Activated T-helper 17 cell treated with anti-CD3 and anti-CD28 coated beads, Interleukin-2, amount 50 U/mL, for 72 hours (primary cell): ENCODE results near the gene TBRG4. TPM values are rescaled to one million over a fixed set of nuclear protein-coding genes. Genes with fewer than 3 reads are reported as not detected.

Experiments
- ATAC-seq: fragments of 150-1000 bp; cut with Tn5 transposase; replicated peaks from 2 replicates; pipeline ENCODE4 v1.10.0; 2021; ENCODE audit warnings: mild to moderate bottlenecking, moderate library complexity
- H3K27ac Mint-ChIP-seq: one replicate; pipeline ENCODE4 v1.8.0; 2022; ENCODE audit warnings: mixed read lengths
- H3K27me3 Mint-ChIP-seq: one replicate; pipeline ENCODE4 v1.8.0; 2022; ENCODE audit warnings: mixed read lengths
- H3K36me3 Mint-ChIP-seq: one replicate; pipeline ENCODE4 v1.8.0; 2022; ENCODE audit warnings: low read depth, mild to moderate bottlenecking, mixed read lengths
- H3K4me1 Mint-ChIP-seq: one replicate; pipeline ENCODE4 v1.8.0; 2022; ENCODE audit warnings: mixed read lengths
- H3K4me3 Mint-ChIP-seq: one replicate; pipeline ENCODE4 v1.8.0; 2022; ENCODE audit warnings: mild to moderate bottlenecking, mixed read lengths
- H3K9me3 Mint-ChIP-seq: one replicate; pipeline ENCODE4 v1.8.0; 2022; ENCODE audit warnings: mixed read lengths
- total RNA-seq, 2 donors: library from RNA; stranded (reverse); gene quantifications; one replicate each; pipeline ENCODE4 v1.2.3, GENCODE V29; 2022

The TBRG4 gene
- total RNA-seq, 2 donors from 2014 or later, result 119 to 177 TPM

DNA sequence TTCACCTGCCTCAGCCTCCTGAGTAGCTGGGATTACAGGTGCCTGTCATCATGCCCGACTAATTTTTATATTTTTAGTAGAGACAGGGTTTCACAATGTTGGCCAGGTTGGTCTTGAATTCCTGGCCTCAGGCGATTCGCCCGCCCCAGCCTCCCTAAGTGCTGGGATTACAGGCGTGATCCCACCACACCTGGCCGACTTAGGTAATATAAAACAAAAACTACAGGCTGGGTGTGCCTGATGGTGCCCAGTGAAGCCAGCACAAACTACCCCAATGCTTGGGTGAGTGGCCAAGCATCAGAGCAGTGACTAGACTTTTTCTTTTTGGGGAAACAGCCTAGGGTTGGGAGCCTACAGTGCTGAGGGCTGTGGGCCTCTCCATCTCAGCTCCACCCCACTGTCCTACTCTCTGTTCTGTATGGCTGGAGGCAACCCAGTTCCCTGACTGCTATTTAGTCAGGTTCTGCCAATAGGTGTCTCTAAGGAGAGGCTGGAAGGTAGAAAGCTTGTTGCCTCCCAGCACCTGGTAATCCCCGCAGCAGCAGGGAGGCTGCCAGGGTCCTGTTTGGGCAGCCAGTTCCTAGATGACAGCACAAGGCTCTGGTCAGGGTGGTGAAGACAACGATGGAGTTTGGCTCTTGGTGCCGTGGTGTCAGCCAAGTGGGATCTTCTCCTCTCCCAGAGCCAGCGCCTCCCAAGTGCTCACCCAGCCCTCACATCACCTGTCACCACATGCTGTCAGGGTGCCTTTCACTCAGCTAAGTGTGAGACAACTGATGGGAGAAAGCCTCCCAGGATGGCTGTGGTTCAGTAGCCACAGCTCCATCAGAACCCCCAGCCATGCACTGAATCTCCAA lies 12.3 kb downstream of the TBRG4 start:
- Mint-ChIP-seq H3K36me3 (peaks cover 49% of the 10 kb centered on the region), H3K4me3 (no peak overlapping the region), H3K27me3 (no peaks in the 10 kb centered on the region), H3K9me3 (no peaks in the 10 kb centered on the region), H3K4me1 (no peaks in the 10 kb centered on the region), H3K27ac (no peak overlapping the region)
- no peak for ATAC-seq

DNA sequence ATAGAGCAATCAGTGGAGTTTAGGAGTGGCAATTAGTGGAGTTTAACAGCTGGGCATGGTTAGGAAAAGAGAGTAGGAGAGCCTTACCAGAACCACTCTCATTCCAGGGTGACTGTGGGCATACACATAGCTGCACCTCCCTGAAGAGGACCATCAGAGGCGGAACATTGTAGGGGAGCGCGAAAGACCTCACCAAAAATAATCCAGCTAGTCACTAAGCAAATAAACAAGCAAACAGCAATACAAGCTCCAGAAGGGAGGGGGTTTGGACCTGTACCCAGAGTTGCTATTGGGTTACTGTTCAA lies 18.6 kb downstream of the TBRG4 start:
- Mint-ChIP-seq H3K36me3 (no peaks in the 10 kb centered on the region), H3K27ac (no peak overlapping the region), H3K4me3 (no peak overlapping the region), H3K9me3 (no peaks in the 10 kb centered on the region), H3K4me1 (peaks cover 6% of the 10 kb centered on the region), H3K27me3 (peaks cover 6% of the 10 kb centered on the region)
- ATAC-seq, result no peak

DNA sequence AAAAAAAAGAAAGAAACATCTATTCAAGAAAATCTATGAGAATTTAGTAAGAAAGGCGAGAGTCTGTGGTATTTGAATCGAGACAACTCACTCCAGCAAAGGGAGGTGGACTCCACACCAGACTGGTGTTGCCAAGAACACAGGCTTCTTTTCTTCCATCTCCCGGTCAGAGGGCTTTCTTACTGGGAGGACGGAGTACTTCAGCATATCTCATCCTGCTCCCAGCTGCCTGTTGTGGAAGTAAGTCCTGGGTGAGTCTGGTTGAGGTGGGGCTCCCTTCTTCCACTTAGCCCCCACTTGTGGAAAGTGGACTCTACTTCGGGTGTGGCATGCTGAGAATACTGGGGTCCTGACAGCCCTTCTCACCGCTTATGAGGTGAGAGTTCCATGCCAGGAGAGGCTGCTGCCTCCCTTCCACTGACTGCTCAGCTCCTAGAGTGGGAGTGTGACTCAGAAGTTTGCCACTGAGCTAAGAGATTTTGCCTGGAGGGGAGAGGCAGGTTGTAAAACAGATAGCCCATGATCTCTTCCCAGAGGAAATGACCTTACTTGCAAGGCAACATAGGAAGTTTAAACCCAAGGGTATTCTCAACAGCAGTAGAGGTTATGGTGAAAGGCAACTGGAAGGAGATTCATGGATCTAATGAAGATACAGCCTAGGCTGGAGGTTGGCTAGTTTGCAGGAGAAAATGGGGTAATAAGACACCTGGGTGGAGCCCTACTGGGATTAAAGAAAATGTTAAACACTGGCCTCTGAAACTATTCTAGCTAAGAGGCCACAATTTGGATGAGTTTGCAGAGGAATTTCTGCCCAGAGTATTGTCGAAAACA lies 19.2 kb downstream of the TBRG4 start:
- ATAC-seq, result no peak
- H3K36me3 Mint-ChIP-seq, result no peaks in the 10 kb centered on the region
- no peak overlapping the region for H3K27ac Mint-ChIP-seq

DNA sequence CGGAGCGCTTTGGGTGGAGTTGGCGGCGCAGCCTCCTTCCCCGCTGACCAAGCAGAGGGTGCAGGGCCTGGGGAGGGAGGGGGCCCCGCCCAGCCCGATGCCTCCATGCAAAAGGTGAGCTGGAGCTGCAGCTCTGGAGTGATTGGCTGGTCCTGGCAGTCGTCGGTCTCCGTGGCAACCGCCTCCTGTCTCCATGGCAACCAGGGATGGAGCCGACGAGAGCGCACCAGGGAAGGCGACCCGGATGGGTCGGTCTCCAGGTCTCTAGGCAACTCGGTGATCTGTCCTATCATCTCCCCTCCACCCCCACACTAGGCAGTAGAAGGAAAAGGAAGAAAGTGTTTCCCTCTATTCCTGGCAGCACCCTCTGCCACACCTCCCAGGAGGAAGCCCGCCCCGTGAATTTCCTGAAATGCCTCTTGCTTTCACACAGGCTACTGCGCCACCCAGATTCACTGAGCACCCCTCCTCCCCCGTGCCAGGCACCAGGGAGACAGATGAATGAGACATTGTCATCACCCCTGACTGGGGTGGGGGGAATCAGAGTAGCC lies 22.1 kb downstream of the TBRG4 start:
- peak overlapping the region; percentile 71 for H3K27ac Mint-ChIP-seq

More for the DNA sequence above, 19.2 kb downstream of the TBRG4 start:
- H3K9me3 Mint-ChIP-seq, result no peaks in the 10 kb centered on the region
- H3K4me3 Mint-ChIP-seq, result no peak overlapping the region
- H3K4me1 Mint-ChIP-seq, result peaks cover 6% of the 10 kb centered on the region
- peaks cover 6% of the 10 kb centered on the region for H3K27me3 Mint-ChIP-seq

DNA sequence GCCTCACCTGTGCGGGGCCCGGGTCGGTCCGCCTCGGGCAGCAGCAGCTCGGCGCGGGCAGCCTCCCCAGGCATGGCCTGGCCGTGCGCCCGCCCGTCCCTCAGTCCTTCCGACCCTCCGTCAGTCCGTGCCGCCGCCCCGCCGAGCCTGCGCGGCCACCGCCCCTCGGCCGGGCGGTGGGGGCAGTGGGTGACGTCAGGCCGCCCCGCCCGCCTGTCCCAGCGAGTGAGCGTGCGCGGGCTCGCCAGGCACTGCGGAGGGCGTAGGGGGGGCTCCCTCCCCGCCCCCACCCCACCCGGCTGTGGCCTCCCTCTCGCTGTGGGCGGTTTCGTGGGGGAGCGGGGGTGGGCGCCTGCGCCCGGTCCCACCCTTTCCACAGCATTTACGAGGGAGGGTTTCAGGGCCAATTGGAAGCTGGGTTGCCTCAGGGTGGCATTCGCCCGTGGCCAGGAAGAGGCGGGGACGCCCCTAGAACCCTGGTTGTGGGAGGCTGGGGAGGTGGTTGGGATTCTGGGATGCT lies 22.6 kb downstream of the TBRG4 start, which contains the start of gene NACAD:
NACAD (minus strand) TSS at position 149 of the 520 bp plus-strand sequence; CDS start at position 74, 75 bp downstream.
- peak within 1 kb of the TSS; percentile 71 for H3K27ac Mint-ChIP-seq
- peaks cover 6% of the 10 kb centered on the region for H3K27me3 Mint-ChIP-seq
- peak; percentile 58 for ATAC-seq
- peaks cover 6% of the 10 kb centered on the region for H3K4me1 Mint-ChIP-seq
- no peaks in the 10 kb centered on the region for H3K9me3 Mint-ChIP-seq
- H3K4me3 Mint-ChIP-seq, result peak within 1 kb of the TSS; percentile 70
- no peaks in the 10 kb centered on the region for H3K36me3 Mint-ChIP-seq

More for the DNA sequence above, 22.1 kb downstream of the TBRG4 start:
- Mint-ChIP-seq H3K36me3 (no peaks in the 10 kb centered on the region), H3K27me3 (peaks cover 6% of the 10 kb centered on the region), H3K4me3 (peak overlapping the region; percentile 70), H3K9me3 (no peaks in the 10 kb centered on the region), H3K4me1 (peaks cover 6% of the 10 kb centered on the region)
- peak; percentile 78 for ATAC-seq

DNA sequence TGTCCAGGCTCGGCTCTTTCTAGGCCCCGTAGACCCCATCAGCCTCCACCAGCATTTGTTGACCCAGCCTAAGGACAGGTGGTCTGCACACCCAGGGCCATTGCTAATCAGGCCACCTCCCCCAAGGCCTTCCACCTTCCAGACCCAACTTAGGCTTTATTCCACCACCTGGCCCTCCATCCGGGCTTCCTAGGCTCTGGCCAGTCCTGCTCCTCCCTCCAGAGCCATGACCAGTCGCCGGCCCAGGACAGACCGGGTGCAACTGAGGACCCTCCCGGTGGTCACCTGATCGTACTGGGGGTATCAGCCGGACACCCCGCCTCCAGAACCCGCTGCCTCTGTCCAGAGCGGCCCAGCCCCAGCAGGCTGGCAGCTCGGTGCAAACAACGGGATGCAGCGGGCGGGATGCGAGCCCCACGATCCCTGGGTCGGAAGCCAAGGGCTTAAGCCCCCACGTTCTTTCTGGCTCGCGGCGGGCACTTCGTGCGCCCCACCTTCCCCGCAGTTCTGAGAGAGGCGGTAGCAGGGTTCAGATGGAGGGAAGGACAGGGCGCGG lies 23.3 kb downstream of the TBRG4 start:
- peak overlapping the region; percentile 45 for H3K4me3 Mint-ChIP-seq
- ATAC-seq, result no peak

DNA sequence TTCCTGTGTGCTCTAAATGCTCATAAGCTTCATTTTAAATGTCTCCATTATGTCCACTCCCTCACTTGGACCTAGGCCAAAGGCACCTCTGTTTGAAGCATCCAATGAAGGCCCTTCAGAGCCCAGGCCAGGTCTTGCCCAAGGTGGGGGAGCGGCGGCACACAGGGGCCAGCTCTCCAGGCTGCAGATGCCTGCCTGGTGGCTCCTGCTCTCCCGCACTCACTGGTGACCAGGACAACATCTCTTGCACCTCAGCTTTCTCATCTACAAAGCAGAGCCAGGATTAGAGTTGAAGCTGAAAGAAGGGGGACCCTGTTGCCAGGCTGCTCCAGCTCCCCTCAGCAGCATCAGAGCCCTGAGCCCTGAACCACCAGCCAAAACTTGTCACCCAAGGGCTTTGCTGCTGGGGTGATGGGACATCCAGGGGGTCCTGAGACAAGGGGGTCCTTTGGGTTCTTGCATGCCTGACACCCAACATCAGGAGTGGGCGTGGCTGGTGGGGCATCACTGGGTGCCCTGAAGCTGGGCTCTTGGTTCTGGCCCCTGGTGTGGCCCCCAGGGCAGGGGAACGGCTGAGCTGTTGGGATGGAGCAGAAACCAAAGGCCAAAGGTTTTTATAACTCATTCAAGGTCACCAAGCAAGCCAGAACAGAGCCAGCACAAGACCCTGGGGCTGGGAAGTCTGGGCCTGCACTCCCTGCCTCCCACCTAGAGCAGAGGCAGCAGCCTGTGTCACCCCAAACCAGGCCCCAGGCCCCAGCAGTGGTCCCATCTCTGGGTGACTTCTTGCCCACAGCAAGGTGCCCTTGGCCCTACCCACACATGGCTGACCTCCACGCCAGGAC lies 24.0 kb downstream of the TBRG4 start:
- Mint-ChIP-seq H3K27me3 (peaks cover 6% of the 10 kb centered on the region), H3K9me3 (no peaks in the 10 kb centered on the region), H3K4me1 (peaks cover 6% of the 10 kb centered on the region), H3K36me3 (no peaks in the 10 kb centered on the region), H3K27ac (no peak overlapping the region), H3K4me3 (peak overlapping the region; percentile 45)
- no peak for ATAC-seq

More for the DNA sequence above, 23.3 kb downstream of the TBRG4 start:
- H3K27me3 Mint-ChIP-seq, result peaks cover 6% of the 10 kb centered on the region
- H3K27ac Mint-ChIP-seq, result no peak overlapping the region
- no peaks in the 10 kb centered on the region for H3K9me3 Mint-ChIP-seq
- peaks cover 6% of the 10 kb centered on the region for H3K4me1 Mint-ChIP-seq
- H3K36me3 Mint-ChIP-seq, result no peaks in the 10 kb centered on the region

DNA sequence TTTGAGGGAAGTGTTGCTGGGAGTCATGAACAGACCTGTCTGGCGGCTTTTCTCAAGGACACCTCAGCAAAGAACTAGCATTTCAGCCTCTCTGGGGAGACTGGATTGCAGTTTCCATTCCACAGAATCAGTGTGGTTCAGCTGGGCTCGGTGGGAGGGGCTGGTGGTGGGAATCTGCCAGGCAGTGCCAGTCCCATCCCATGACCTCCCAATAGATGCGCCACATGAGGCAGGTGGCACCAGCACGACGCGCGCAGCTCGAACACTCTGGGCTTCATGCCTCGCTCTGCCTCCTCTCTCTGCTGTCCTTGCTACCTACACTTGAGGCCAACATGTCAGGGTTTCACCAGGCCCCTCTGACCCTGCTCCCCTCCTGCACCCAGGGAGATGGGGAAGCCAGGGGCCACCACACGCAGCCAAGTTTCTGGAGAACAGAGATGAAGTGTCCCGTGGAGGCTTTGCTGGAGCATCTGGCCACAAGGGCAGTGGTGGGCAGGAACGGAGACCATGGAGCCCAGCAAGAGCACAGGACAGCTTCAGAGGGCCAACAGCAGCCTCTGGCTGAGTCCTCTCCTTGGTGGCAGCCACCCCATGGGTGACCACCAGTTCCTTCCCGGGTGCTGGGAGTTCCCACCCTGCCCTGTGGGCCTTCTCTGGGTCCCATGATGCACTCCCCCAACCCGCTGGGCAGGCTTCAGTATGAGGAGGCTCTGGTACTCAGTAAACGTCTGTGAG lies 25.0 kb downstream of the TBRG4 start:
- H3K4me1 Mint-ChIP-seq, result peaks cover 6% of the 10 kb centered on the region
- no peak overlapping the region for H3K27ac Mint-ChIP-seq

DNA sequence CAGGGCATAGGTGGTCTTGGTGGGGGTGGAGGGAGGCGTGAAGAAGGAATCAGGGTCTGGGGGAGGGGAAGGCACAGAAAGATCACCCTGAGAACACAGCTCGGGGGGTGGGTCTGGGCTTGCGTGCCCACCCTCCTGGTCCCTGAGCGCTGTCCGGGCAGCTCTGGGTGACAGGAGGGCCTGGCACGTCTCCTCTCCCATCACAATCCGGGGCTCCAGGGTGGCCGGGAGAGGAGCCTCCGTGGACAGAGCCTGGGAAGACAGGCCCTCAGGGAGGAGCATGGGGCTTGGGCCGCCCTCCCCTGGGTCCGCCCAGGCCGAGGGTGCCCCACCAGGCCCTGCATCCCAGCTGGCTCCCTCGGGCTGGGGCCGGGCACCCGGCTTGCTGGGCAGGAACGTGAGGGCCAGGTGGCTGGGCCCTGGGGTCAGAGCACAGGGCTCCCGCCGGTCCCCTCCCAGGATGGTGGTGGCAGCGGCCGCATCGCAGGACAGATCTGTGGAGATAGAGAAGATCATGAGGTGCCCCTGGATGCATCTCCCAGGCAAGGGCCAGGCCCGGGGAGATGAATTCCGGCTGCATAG lies 25.8 kb downstream of the TBRG4 start:
- Mint-ChIP-seq H3K4me3 (no peak overlapping the region), H3K27ac (no peak overlapping the region), H3K27me3 (peaks cover 6% of the 10 kb centered on the region), H3K4me1 (peaks cover 6% of the 10 kb centered on the region), H3K9me3 (no peaks in the 10 kb centered on the region), H3K36me3 (no peaks in the 10 kb centered on the region)
- ATAC-seq, result no peak

More for the DNA sequence above, 25.0 kb downstream of the TBRG4 start:
- ATAC-seq, result no peak
- no peaks in the 10 kb centered on the region for H3K36me3 Mint-ChIP-seq
- H3K27me3 Mint-ChIP-seq, result peaks cover 6% of the 10 kb centered on the region
- no peak overlapping the region for H3K4me3 Mint-ChIP-seq
- no peaks in the 10 kb centered on the region for H3K9me3 Mint-ChIP-seq

DNA sequence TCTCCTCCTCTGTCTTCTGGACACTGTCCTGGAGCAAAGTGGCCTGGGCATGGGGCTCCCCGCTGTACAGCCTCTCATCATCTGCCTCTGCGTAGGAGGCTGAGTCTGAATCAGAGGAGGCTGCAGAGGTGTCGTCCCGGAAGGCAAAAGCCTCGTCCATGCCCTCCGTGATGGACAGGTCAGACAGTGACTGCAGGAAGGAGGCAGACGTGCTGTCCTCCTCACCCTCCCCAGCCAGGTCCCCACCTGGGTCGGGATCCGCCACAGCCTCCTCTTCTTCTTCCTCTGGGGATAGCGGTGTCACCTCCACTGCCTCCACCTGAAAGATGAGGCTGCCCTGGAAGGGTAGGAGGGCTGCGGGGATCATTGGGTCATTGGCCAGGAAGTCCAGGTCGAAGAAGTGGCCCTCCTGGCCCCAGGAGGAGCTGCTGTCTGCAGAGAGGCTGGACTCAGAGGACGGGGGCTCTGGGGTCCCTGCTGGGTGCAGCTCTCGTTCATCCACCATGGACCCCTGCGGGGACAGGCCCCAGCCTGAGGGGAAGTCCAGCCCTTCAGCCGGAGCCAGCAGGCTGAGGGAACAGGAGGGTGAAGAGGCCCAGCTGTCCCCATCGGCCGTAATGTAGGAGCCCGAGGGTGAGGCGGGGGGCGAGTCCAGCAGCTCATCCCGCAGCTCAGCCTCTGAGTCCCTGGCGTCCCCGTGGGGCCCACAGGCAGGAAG lies 26.4 kb downstream of the TBRG4 start:
- ATAC-seq, result no peak
- H3K27ac Mint-ChIP-seq, result no peak overlapping the region

DNA sequence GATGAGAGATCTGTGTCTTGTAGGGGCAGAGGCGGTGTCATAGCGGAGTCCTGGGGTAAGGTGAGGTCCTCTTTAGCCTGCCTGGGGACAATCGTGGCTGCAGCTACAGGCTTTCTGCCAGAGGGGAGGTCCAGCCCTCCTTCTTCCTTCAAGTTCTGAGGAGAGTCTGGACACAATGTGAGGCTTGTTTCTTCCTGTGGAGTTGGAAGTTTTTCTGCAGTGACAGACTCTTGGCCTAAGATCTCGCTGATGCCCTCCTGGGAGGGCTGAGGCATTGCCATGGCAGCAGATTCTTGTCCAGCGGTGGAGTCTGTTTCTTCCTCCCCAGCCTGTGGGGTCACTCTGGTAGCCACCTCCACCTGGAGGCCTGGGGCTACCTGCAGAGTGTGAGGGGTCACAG lies 27.2 kb downstream of the TBRG4 start:
- peaks cover under 1% of the 10 kb centered on the region for H3K27me3 Mint-ChIP-seq
- peaks cover 2% of the 10 kb centered on the region for H3K4me1 Mint-ChIP-seq
- ATAC-seq, result no peak
- H3K27ac Mint-ChIP-seq, result no peak overlapping the region
- no peaks in the 10 kb centered on the region for H3K36me3 Mint-ChIP-seq
- H3K4me3 Mint-ChIP-seq, result no peak overlapping the region
- H3K9me3 Mint-ChIP-seq, result no peaks in the 10 kb centered on the region

More for the DNA sequence above, 26.4 kb downstream of the TBRG4 start:
- Mint-ChIP-seq H3K4me3 (no peak overlapping the region), H3K27me3 (peaks cover 6% of the 10 kb centered on the region), H3K4me1 (peaks cover 6% of the 10 kb centered on the region), H3K9me3 (no peaks in the 10 kb centered on the region), H3K36me3 (no peaks in the 10 kb centered on the region)

DNA sequence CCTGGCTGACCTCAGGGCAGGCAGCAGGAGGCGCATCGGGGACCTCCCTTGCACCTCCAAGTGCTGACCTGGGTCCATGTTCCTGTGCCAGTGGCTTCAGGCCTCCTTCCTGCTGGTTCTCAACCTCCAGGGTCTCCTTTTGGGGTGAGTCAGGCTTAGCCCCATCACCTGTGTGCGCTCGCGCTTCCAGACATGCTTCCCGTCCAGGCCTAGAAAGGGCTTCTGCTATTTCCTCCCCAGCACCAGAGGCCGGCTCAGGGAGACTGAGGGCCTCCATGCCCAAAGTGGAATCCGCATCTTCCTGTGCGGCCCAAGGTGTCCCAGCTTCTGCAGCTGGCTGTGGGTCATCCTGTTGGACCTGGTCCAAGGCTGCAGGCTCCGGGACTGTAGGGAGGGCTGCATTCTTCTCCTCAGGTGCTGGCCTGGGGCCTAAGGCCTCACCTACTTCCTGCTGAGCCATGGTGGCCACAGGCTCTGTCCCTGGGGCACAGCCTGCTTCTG lies 28.6 kb downstream of the TBRG4 start:
- ATAC-seq, result no peak
- no peak overlapping the region for H3K27ac Mint-ChIP-seq
- H3K9me3 Mint-ChIP-seq, result no peaks in the 10 kb centered on the region
- H3K36me3 Mint-ChIP-seq, result no peaks in the 10 kb centered on the region
- no peaks in the 10 kb centered on the region for H3K27me3 Mint-ChIP-seq
- H3K4me3 Mint-ChIP-seq, result no peak overlapping the region
- H3K4me1 Mint-ChIP-seq, result no peaks in the 10 kb centered on the region
